Fibroblast of lung (primary cell): ENCODE results near the gene SYCE1L. TPM values are rescaled to one million over a fixed set of nuclear protein-coding genes. Genes with fewer than 3 reads are reported as not detected.
A peak's percentile ranks its signal among the peaks of the same experiment; 100 is the strongest.

ENCODE experiments used
- DNase-seq, 2 donors: peaks; one replicate each; pipeline versions ENCODE4 v3.0.0 to v3.0.0-alpha.2; 2010; ENCODE audit warnings: low read depth in 2 of 2
- H2AFZ ChIP-seq: 2 replicates; pipeline ENCODE4 v1.5.1; 2012; ENCODE audit warnings: low read length, control low read depth, inconsistent platforms
- H3K27ac ChIP-seq: 2 replicates; pipeline ENCODE4 v1.5.1; 2011; ENCODE audit warnings: low read length, control low read depth; ENCODE audit not compliant: insufficient read depth
- H3K27me3 ChIP-seq: 2 replicates; pipeline ENCODE4 v1.5.1; 2011; ENCODE audit warnings: mild to moderate bottlenecking, low read length; ENCODE audit not compliant: control insufficient read depth, insufficient read depth
- H3K36me3 ChIP-seq: 2 replicates; pipeline ENCODE4 v1.5.1; 2011; ENCODE audit warnings: low read length; ENCODE audit not compliant: control insufficient read depth, insufficient read depth
- H3K4me1 ChIP-seq: 2 replicates; pipeline ENCODE4 v1.5.1; 2011; ENCODE audit warnings: low read length; ENCODE audit not compliant: control insufficient read depth, insufficient read depth; ENCODE audit errors: extremely low read depth
- H3K4me2 ChIP-seq: 2 replicates; pipeline ENCODE4 v1.5.1; 2011; ENCODE audit warnings: low read length, control low read depth; ENCODE audit not compliant: insufficient read depth; ENCODE audit errors: extremely low read depth
- H3K4me3 ChIP-seq, 4 experiments: fragments of 200-600 bp in 1 of 4; sonication (generic) in 1 of 4; replicated peaks in 1 of 4; 2 replicates each; pipeline ENCODE4 v1.5.1; 2011 to 2016; ENCODE audit warnings: low read length in 4 of 4, low read depth in 3 of 4, mild to moderate bottlenecking in 3 of 4, control low read depth in 2 of 4, inconsistent platforms in 1 of 4, mixed read lengths in 1 of 4; ENCODE audit not compliant: insufficient read depth in 1 of 4; ENCODE audit errors: control extremely low read depth in 1 of 4
- H3K79me2 ChIP-seq: 2 replicates; pipeline ENCODE4 v1.5.1; 2012; ENCODE audit warnings: mild to moderate bottlenecking, low read length, inconsistent platforms; ENCODE audit not compliant: control insufficient read depth, insufficient read depth
- H3K9ac ChIP-seq: 2 replicates; pipeline ENCODE4 v1.5.1; 2011; ENCODE audit warnings: mild to moderate bottlenecking, low read length, control low read depth; ENCODE audit not compliant: insufficient read depth
- H3K9me3 ChIP-seq: 2 replicates; pipeline ENCODE4 v1.5.1; 2012; ENCODE audit warnings: low read depth, low read length; ENCODE audit not compliant: control insufficient read depth, insufficient read depth
- H4K20me1 ChIP-seq: 2 replicates; pipeline ENCODE4 v1.5.1; 2011; ENCODE audit warnings: low read length; ENCODE audit not compliant: control insufficient read depth, insufficient read depth; ENCODE audit errors: extremely low read depth
- EZH2 ChIP-seq: IDR thresholded peaks from 2 replicates; pipeline ENCODE4 v1.5.1; 2012; ENCODE audit warnings: low read length, control low read depth, mild to moderate bottlenecking; ENCODE audit errors: missing control alignments
- polyA plus RNA-seq, 2 donors: library from polyadenylated mRNA; depleted of rRNA in 1 of 2; stranded (reverse) in 1 of 2; unstranded in 1 of 2; fragments of >200 nt; gene quantifications; 2 replicates each; pipeline ENCODE4 v1.2.1, GENCODE V29; 2011 to 2012; ENCODE audit warnings: missing spikeins in 1 of 2
- total RNA-seq: library from RNA; depleted of rRNA; stranded (reverse); fragments of >200 nt; gene quantifications from 2 replicates; pipeline ENCODE4 v1.2.1, GENCODE V29; 2014
- TF ChIP-seq, protein P1 (sequence below), 2 donors: IDR thresholded peaks in 1 of 2; conservative IDR thresholded peaks in 1 of 2; 1 replicate in 1 of 2; 2 replicates in 1 of 2; pipeline ENCODE4 v1.5.1; 2011 to 2012; ENCODE audit warnings: low read length in 2 of 2, control low read depth in 1 of 2, inconsistent platforms in 1 of 2, low read depth in 1 of 2, mild to moderate bottlenecking in 1 of 2

Gene SYCE1L
- total and polyA plus RNA-seq, 2 donors (not counting 1 experiment from before 2014, with no cell fraction given), result 0.33 TPM; not detected in 1

- Histone ChIP-seq H3K27ac (no peak overlapping the region), H3K4me2 (no peak overlapping the region), H2AFZ (no peak overlapping the region), H3K79me2 (no peaks in the 10 kb centered on the region), H3K27me3 (peaks cover 3% of the 10 kb centered on the region), H4K20me1 (no peaks in the 10 kb centered on the region), H3K4me1 (no peaks in the 10 kb centered on the region), H3K9me3 (no peaks in the 10 kb centered on the region), H3K4me3 (no peak overlapping the region), H3K9ac (no peak overlapping the region), H3K36me3 (no peaks in the 10 kb centered on the region)
- TF ChIP-seq EZH2, result no peak
- TF ChIP-seq, protein P1, sequence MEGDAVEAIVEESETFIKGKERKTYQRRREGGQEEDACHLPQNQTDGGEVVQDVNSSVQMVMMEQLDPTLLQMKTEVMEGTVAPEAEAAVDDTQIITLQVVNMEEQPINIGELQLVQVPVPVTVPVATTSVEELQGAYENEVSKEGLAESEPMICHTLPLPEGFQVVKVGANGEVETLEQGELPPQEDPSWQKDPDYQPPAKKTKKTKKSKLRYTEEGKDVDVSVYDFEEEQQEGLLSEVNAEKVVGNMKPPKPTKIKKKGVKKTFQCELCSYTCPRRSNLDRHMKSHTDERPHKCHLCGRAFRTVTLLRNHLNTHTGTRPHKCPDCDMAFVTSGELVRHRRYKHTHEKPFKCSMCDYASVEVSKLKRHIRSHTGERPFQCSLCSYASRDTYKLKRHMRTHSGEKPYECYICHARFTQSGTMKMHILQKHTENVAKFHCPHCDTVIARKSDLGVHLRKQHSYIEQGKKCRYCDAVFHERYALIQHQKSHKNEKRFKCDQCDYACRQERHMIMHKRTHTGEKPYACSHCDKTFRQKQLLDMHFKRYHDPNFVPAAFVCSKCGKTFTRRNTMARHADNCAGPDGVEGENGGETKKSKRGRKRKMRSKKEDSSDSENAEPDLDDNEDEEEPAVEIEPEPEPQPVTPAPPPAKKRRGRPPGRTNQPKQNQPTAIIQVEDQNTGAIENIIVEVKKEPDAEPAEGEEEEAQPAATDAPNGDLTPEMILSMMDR (conservative IDR thresholded peaks at IDR 0.05 in 1 of 2, IDR thresholded peaks at IDR 0.05 in 1 of 2; ENCODE audit: low read depth in 1 of 2, low read length in 2 of 2), result no peak
- no peak for DNase-seq
Observed at GRCh38 chr16:77220427-77220826, 21.2 kb downstream of the SYCE1L start.

DNA sequence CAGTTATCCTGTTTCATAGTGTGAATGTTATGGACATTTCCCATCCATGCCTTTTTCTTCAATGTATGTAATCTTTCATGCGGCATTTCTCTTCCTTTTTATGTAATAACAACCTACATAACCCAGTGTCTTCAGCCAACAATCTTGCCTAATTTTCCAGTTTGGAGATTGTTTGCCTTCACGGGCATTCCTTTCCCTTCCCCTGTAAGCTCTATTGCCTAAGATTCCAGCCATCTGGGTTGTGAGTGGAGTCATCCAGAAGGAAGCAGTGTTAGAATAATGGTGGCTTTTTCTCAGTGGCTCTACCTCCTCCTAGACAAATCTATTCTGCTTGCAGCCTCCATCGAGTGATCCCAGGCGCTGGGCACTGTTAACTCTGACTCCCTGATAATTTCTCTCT is 22.3 kb downstream of the SYCE1L start:
- H3K4me1 ChIP-seq, result no peaks in the 10 kb centered on the region
- TF ChIP-seq, protein P1 (conservative IDR thresholded peaks at IDR 0.05 in 1 of 2, IDR thresholded peaks at IDR 0.05 in 1 of 2; ENCODE audit: low read depth in 1 of 2, low read length in 2 of 2), result no peak
- TF ChIP-seq EZH2, result no peak
- no peaks in the 10 kb centered on the region for H3K36me3 ChIP-seq
- H3K4me2 ChIP-seq, result no peak overlapping the region
- no peak overlapping the region for H3K27ac ChIP-seq
- peaks cover 6% of the 10 kb centered on the region for H3K27me3 ChIP-seq
- no peak overlapping the region for H3K9ac ChIP-seq
- DNase-seq, result peak in 1 of 2 donors; percentile 5
- H2AFZ ChIP-seq, result no peak overlapping the region
- no peak overlapping the region for H3K4me3 ChIP-seq
- H3K79me2 ChIP-seq, result no peaks in the 10 kb centered on the region
- H4K20me1 ChIP-seq, result no peaks in the 10 kb centered on the region
- no peaks in the 10 kb centered on the region for H3K9me3 ChIP-seq

GRCh38 chr16:77223184-77223583 is 24.0 kb downstream of the SYCE1L start:
- no peak overlapping the region for H3K27ac ChIP-seq
- no peak for TF ChIP-seq EZH2
- TF ChIP-seq, protein P1 (conservative IDR thresholded peaks at IDR 0.05 in 1 of 2, IDR thresholded peaks at IDR 0.05 in 1 of 2; ENCODE audit: low read depth in 1 of 2, low read length in 2 of 2), result peak in 1 of 2 donors; percentile 42
- H3K9me3 ChIP-seq, result no peaks in the 10 kb centered on the region
- peaks cover 6% of the 10 kb centered on the region for H3K27me3 ChIP-seq
- no peak overlapping the region for H3K4me2 ChIP-seq
- H3K36me3 ChIP-seq, result no peaks in the 10 kb centered on the region
- H4K20me1 ChIP-seq, result no peaks in the 10 kb centered on the region
- no peak for DNase-seq
- H3K4me3 ChIP-seq, result no peak overlapping the region
- H3K4me1 ChIP-seq, result no peaks in the 10 kb centered on the region
- H2AFZ ChIP-seq, result no peak overlapping the region
- H3K9ac ChIP-seq, result no peak overlapping the region
- no peaks in the 10 kb centered on the region for H3K79me2 ChIP-seq
